ENCODE measurements around the gene DLG1.

DNA sequence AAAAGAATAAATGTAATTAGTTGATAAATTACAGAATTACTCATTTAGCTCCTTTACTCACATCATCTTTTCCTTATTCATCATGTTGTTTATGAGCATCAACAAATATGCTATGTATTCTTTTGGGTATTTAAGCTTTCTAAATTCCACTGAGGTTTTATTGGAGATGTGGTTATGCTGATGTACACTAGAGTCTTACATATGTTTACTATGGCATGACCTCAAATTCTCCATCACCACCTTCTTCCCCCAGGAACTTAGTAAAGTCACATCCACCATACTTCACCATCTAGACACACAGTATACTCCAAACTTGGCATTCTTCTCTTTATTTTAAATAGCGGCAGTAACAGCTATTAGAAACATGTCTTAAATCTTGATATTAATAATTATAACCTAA, 194.6 kb downstream of the DLG1 start:
- TF ChIP-seq, protein P1, sequence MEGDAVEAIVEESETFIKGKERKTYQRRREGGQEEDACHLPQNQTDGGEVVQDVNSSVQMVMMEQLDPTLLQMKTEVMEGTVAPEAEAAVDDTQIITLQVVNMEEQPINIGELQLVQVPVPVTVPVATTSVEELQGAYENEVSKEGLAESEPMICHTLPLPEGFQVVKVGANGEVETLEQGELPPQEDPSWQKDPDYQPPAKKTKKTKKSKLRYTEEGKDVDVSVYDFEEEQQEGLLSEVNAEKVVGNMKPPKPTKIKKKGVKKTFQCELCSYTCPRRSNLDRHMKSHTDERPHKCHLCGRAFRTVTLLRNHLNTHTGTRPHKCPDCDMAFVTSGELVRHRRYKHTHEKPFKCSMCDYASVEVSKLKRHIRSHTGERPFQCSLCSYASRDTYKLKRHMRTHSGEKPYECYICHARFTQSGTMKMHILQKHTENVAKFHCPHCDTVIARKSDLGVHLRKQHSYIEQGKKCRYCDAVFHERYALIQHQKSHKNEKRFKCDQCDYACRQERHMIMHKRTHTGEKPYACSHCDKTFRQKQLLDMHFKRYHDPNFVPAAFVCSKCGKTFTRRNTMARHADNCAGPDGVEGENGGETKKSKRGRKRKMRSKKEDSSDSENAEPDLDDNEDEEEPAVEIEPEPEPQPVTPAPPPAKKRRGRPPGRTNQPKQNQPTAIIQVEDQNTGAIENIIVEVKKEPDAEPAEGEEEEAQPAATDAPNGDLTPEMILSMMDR (IDR thresholded peaks at IDR 0.05), result no peak
- no peak for TF ChIP-seq EP300 (IDR thresholded peaks at IDR 0.05)
- TF ChIP-seq POLR2A (IDR thresholded peaks at IDR 0.05), result no peak
